ENCODE measurements around the gene OSBPL1A.

DNA sequence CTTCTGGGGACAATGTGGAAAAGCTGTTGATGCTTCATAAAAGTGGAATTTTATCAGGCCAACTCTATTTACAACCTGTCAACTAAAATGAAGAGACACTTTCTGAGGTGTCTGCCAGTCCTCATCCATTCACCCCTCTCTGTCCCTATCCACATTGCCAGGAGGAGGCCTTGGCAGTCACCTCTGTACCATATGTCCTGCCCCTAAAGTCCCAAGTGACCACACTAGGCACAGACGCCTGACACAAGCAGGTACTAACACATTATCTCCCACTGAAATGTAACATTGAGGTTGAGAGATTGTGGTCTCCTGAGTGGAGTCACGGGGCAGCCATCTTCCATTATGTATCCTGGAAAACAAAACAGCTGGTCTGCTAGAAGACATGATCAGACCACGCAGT is 71.4 kb downstream of the OSBPL1A start:
- TF ChIP-seq, protein P1, sequence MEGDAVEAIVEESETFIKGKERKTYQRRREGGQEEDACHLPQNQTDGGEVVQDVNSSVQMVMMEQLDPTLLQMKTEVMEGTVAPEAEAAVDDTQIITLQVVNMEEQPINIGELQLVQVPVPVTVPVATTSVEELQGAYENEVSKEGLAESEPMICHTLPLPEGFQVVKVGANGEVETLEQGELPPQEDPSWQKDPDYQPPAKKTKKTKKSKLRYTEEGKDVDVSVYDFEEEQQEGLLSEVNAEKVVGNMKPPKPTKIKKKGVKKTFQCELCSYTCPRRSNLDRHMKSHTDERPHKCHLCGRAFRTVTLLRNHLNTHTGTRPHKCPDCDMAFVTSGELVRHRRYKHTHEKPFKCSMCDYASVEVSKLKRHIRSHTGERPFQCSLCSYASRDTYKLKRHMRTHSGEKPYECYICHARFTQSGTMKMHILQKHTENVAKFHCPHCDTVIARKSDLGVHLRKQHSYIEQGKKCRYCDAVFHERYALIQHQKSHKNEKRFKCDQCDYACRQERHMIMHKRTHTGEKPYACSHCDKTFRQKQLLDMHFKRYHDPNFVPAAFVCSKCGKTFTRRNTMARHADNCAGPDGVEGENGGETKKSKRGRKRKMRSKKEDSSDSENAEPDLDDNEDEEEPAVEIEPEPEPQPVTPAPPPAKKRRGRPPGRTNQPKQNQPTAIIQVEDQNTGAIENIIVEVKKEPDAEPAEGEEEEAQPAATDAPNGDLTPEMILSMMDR (IDR thresholded peaks at IDR 0.05) = no peak
- TF ChIP-seq POLR2AphosphoS5 (IDR thresholded peaks at IDR 0.05) (no peak), POLR2A (IDR thresholded peaks at IDR 0.05) (no peak), EP300 (IDR thresholded peaks at IDR 0.05) (no peak)
